B cell (primary cell): ENCODE results near the gene VSIG10.

ENCODE experiments used
- EZH2 ChIP-seq: IDR thresholded peaks from 2 replicates; pipeline ENCODE4 v1.6.1; 2012; ENCODE audit warnings: borderline replicate concordance, low read depth, mild to moderate bottlenecking, moderate library complexity, low read length; ENCODE audit not compliant: insufficient read depth, poor library complexity, severe bottlenecking
- TF ChIP-seq, protein P1 (sequence below): fragments of 200-600 bp; IDR thresholded peaks from one replicate; pipeline ENCODE4 v1.8.0; 2022; ENCODE audit warnings: antibody characterized with exemption, mild to moderate bottlenecking

DNA sequence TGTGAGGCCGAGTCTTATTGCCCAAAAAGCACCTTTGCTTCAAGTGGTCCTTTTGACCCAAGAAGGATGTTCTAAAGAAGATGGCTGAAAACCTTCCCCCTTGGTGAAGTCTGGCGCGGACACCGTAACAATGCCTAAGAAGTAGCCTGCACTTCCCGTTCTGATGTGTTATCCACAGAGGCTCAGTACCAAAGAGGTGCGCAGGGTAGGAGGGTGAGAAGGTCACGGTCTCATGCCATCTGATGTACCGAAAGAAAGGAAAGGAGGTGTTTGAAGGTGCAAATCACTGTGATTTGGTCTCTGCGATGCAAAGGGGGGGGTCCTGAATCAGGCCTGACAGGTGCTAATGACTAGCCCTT is 42.0 kb upstream of the VSIG10 start:
- TF ChIP-seq, protein P1, sequence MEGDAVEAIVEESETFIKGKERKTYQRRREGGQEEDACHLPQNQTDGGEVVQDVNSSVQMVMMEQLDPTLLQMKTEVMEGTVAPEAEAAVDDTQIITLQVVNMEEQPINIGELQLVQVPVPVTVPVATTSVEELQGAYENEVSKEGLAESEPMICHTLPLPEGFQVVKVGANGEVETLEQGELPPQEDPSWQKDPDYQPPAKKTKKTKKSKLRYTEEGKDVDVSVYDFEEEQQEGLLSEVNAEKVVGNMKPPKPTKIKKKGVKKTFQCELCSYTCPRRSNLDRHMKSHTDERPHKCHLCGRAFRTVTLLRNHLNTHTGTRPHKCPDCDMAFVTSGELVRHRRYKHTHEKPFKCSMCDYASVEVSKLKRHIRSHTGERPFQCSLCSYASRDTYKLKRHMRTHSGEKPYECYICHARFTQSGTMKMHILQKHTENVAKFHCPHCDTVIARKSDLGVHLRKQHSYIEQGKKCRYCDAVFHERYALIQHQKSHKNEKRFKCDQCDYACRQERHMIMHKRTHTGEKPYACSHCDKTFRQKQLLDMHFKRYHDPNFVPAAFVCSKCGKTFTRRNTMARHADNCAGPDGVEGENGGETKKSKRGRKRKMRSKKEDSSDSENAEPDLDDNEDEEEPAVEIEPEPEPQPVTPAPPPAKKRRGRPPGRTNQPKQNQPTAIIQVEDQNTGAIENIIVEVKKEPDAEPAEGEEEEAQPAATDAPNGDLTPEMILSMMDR = no peak
- no peak for TF ChIP-seq EZH2
